ENCODE results near the gene ASB9.

DNA sequence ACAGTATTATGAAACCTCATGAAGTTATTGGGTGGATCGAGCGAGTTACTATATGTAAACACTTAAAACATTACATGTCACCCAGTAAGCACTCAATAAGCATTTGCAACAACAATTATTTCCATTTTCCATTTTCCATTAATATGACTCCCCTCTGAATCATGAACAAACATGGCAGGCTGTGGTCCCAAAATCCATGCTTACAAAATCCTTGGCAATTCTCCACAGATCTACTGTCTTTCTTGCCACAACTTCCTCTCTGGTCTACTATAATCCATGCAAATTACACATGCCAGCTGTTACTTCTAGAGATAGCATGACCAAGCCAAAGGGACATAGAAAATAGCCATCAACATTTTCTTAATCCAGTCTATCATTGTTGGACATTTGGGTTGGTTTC, 23.6 kb upstream of the ASB9 start:
- TF ChIP-seq, protein P1, sequence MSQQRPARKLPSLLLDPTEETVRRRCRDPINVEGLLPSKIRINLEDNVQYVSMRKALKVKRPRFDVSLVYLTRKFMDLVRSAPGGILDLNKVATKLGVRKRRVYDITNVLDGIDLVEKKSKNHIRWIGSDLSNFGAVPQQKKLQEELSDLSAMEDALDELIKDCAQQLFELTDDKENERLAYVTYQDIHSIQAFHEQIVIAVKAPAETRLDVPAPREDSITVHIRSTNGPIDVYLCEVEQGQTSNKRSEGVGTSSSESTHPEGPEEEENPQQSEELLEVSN (IDR thresholded peaks at IDR 0.05), result no peak
- TF ChIP-seq POLR2A (IDR thresholded peaks at IDR 0.05; ENCODE audit: control extremely low read depth in 1 of 2, low read depth in 2 of 2, low read length in 2 of 2), result no peak
- TF ChIP-seq RAD21 (IDR thresholded peaks at IDR 0.05 in 1 of 2, conservative IDR thresholded peaks at IDR 0.05 in 1 of 2; ENCODE audit: low read depth in 2 of 2, low read length in 2 of 2), result no peak
- TF ChIP-seq POLR2AphosphoS5 (IDR thresholded peaks at IDR 0.05; ENCODE audit: low read depth, low read length), result no peak
- TF ChIP-seq, protein P2, sequence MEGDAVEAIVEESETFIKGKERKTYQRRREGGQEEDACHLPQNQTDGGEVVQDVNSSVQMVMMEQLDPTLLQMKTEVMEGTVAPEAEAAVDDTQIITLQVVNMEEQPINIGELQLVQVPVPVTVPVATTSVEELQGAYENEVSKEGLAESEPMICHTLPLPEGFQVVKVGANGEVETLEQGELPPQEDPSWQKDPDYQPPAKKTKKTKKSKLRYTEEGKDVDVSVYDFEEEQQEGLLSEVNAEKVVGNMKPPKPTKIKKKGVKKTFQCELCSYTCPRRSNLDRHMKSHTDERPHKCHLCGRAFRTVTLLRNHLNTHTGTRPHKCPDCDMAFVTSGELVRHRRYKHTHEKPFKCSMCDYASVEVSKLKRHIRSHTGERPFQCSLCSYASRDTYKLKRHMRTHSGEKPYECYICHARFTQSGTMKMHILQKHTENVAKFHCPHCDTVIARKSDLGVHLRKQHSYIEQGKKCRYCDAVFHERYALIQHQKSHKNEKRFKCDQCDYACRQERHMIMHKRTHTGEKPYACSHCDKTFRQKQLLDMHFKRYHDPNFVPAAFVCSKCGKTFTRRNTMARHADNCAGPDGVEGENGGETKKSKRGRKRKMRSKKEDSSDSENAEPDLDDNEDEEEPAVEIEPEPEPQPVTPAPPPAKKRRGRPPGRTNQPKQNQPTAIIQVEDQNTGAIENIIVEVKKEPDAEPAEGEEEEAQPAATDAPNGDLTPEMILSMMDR (IDR thresholded peaks at IDR 0.05; ENCODE audit: control extremely low read depth in 1 of 3, insufficient read depth in 1 of 3, low read depth in 1 of 3, low read length in 3 of 3), result no peak
- TF ChIP-seq EZH2 (IDR thresholded peaks at IDR 0.05; ENCODE audit: low read depth, low read length, severe bottlenecking), result no peak
- TF ChIP-seq SIN3A (conservative IDR thresholded peaks at IDR 0.05 in 1 of 2, IDR thresholded peaks at IDR 0.05 in 1 of 2; ENCODE audit: low read depth in 1 of 2, low read length in 2 of 2), result no peak
- TF ChIP-seq, protein P3, sequence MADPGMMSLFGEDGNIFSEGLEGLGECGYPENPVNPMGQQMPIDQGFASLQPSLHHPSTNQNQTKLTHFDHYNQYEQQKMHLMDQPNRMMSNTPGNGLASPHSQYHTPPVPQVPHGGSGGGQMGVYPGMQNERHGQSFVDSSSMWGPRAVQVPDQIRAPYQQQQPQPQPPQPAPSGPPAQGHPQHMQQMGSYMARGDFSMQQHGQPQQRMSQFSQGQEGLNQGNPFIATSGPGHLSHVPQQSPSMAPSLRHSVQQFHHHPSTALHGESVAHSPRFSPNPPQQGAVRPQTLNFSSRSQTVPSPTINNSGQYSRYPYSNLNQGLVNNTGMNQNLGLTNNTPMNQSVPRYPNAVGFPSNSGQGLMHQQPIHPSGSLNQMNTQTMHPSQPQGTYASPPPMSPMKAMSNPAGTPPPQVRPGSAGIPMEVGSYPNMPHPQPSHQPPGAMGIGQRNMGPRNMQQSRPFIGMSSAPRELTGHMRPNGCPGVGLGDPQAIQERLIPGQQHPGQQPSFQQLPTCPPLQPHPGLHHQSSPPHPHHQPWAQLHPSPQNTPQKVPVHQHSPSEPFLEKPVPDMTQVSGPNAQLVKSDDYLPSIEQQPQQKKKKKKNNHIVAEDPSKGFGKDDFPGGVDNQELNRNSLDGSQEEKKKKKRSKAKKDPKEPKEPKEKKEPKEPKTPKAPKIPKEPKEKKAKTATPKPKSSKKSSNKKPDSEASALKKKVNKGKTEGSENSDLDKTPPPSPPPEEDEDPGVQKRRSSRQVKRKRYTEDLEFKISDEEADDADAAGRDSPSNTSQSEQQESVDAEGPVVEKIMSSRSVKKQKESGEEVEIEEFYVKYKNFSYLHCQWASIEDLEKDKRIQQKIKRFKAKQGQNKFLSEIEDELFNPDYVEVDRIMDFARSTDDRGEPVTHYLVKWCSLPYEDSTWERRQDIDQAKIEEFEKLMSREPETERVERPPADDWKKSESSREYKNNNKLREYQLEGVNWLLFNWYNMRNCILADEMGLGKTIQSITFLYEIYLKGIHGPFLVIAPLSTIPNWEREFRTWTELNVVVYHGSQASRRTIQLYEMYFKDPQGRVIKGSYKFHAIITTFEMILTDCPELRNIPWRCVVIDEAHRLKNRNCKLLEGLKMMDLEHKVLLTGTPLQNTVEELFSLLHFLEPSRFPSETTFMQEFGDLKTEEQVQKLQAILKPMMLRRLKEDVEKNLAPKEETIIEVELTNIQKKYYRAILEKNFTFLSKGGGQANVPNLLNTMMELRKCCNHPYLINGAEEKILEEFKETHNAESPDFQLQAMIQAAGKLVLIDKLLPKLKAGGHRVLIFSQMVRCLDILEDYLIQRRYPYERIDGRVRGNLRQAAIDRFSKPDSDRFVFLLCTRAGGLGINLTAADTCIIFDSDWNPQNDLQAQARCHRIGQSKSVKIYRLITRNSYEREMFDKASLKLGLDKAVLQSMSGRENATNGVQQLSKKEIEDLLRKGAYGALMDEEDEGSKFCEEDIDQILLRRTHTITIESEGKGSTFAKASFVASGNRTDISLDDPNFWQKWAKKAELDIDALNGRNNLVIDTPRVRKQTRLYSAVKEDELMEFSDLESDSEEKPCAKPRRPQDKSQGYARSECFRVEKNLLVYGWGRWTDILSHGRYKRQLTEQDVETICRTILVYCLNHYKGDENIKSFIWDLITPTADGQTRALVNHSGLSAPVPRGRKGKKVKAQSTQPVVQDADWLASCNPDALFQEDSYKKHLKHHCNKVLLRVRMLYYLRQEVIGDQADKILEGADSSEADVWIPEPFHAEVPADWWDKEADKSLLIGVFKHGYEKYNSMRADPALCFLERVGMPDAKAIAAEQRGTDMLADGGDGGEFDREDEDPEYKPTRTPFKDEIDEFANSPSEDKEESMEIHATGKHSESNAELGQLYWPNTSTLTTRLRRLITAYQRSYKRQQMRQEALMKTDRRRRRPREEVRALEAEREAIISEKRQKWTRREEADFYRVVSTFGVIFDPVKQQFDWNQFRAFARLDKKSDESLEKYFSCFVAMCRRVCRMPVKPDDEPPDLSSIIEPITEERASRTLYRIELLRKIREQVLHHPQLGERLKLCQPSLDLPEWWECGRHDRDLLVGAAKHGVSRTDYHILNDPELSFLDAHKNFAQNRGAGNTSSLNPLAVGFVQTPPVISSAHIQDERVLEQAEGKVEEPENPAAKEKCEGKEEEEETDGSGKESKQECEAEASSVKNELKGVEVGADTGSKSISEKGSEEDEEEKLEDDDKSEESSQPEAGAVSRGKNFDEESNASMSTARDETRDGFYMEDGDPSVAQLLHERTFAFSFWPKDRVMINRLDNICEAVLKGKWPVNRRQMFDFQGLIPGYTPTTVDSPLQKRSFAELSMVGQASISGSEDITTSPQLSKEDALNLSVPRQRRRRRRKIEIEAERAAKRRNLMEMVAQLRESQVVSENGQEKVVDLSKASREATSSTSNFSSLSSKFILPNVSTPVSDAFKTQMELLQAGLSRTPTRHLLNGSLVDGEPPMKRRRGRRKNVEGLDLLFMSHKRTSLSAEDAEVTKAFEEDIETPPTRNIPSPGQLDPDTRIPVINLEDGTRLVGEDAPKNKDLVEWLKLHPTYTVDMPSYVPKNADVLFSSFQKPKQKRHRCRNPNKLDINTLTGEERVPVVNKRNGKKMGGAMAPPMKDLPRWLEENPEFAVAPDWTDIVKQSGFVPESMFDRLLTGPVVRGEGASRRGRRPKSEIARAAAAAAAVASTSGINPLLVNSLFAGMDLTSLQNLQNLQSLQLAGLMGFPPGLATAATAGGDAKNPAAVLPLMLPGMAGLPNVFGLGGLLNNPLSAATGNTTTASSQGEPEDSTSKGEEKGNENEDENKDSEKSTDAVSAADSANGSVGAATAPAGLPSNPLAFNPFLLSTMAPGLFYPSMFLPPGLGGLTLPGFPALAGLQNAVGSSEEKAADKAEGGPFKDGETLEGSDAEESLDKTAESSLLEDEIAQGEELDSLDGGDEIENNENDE (IDR thresholded peaks at IDR 0.05; ENCODE audit: insufficient replicate concordance, low read length), result no peak
- TF ChIP-seq EGR1 (IDR thresholded peaks at IDR 0.05; ENCODE audit: borderline replicate concordance, low read depth, low read length), result no peak
